Measurements from ENCODE around the gene CACNA2D3. TPM values are rescaled to one million over a fixed set of nuclear protein-coding genes. Genes with fewer than 3 reads are reported as not detected.

Gene CACNA2D3
- polyA plus RNA-seq, 1 donor = 0.97 TPM

DNA sequence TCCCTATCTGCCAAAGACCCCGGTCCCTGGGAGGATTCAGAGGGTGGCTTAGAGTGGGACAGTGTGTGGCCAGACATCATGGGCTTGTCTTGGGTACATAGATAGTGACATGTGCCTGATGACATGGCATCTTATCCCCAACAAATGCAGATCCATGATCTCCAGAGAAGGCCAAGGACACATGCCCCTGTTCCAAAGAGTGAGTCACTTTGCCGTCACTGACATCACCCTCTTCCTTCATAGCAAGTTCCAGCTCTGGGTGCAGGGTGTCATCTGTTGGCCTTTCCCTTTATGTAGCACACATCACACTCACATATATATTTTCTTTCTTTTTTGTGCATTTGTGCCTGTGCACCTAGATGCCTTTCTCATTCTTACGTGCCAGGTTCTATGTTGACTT, 455.0 kb downstream of the CACNA2D3 start:
- H3K9me3 ChIP-seq (ENCODE audit: control insufficient read depth, low read depth, low read length) = no peaks in the 10 kb centered on the region
- 100% methylated on average over 1 of the region's 3 CpGs for WGBS (ENCODE audit: insufficient coverage, low lambda C conversion rate)
- H3K4me3 ChIP-seq (ENCODE audit: low read length) = no peak overlapping the region
- H3K4me1 ChIP-seq (ENCODE audit: control insufficient read depth, insufficient read depth, low read length) = no peaks in the 10 kb centered on the region
- DNase-seq = no peak
- H3K36me3 ChIP-seq (ENCODE audit: control insufficient read depth, insufficient read depth, low read length) = no peaks in the 10 kb centered on the region
- H3K27ac ChIP-seq (ENCODE audit: low read length) = no peak overlapping the region
- no peaks in the 10 kb centered on the region for H3K27me3 ChIP-seq (ENCODE audit: control insufficient read depth, insufficient read depth, low read length)

DNA sequence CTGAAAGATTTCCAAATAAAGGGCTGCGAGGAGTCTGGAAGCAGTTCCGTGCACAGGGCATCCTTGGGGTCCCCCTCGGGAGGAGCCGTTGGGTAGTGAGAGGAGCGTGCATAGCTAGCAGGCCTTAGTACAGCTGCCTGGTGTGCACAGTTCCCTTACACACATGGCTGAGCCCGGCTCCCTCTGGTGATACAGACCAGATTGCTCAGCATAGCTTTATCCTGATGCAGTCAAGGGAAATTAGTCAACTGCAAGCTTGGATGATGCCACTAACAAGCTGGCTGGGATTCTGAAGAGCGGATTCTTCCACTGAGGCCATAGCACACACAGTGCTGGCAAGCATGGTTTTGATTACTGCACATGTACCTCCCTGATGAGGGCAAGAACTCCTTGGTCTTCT, 456.1 kb downstream of the CACNA2D3 start:
- Histone ChIP-seq H3K27ac (ENCODE audit: low read length) (no peak overlapping the region), H3K36me3 (ENCODE audit: control insufficient read depth, insufficient read depth, low read length) (no peaks in the 10 kb centered on the region), H3K27me3 (ENCODE audit: control insufficient read depth, insufficient read depth, low read length) (no peaks in the 10 kb centered on the region), H3K4me1 (ENCODE audit: control insufficient read depth, insufficient read depth, low read length) (no peaks in the 10 kb centered on the region), H3K9me3 (ENCODE audit: control insufficient read depth, low read depth, low read length) (no peaks in the 10 kb centered on the region), H3K4me3 (ENCODE audit: low read length) (no peak overlapping the region)
- no CpG with 5 or more reads among the region's 7 CpGs for WGBS (ENCODE audit: insufficient coverage, low lambda C conversion rate)
- no peak for DNase-seq

DNA sequence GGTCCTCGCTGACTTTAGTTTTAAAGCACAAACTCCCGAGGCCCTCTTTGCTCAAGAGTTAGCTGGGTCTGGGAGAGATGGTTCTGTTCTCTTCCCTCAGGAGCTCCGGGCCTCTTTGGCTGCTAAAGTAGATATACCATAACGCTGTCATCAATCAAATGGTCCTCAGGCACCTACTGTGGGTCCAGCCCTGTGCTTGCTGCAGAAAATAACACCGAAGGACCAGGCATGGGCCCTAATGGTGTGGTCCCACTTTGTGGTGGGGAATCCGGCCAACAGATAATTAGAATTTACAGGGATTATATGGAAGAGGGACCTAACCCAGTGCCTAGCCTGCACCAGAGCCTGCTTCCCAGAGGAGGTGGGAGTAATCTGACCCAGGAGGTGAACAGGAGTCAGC, 458.1 kb downstream of the CACNA2D3 start:
- no peak overlapping the region for H3K4me3 ChIP-seq (ENCODE audit: low read length)
- H3K4me1 ChIP-seq (ENCODE audit: control insufficient read depth, insufficient read depth, low read length) = no peaks in the 10 kb centered on the region
- no peaks in the 10 kb centered on the region for H3K27me3 ChIP-seq (ENCODE audit: control insufficient read depth, insufficient read depth, low read length)
- no peak for DNase-seq
- no peaks in the 10 kb centered on the region for H3K36me3 ChIP-seq (ENCODE audit: control insufficient read depth, insufficient read depth, low read length)
- H3K27ac ChIP-seq (ENCODE audit: low read length) = no peak overlapping the region
- no peaks in the 10 kb centered on the region for H3K9me3 ChIP-seq (ENCODE audit: control insufficient read depth, low read depth, low read length)
- 100% methylated on average over 2 of the region's 6 CpGs for WGBS (ENCODE audit: insufficient coverage, low lambda C conversion rate)

DNA sequence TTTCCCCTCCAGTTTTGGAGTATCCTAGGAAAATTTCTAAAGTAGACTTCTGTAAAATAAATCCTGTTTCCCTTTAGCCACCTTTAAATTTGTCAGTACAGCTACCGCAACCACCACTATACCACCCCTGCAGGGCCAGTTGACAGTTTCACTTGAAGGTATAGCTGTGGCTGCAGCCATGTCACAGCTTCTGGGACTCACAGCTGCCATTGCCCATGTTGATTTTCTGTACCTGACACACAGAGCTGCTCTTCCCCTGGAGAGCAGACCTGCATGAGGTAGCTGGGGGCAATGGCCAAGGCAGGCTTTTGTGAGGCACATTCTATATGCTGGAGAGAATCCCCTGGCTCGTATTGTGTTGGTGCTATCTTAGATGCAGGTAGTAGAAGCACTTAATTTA, 460.1 kb downstream of the CACNA2D3 start:
- no peak for DNase-seq
- H3K27ac ChIP-seq (ENCODE audit: low read length) = no peak overlapping the region
- H3K4me3 ChIP-seq (ENCODE audit: low read length) = no peak overlapping the region
- no peaks in the 10 kb centered on the region for H3K27me3 ChIP-seq (ENCODE audit: control insufficient read depth, insufficient read depth, low read length)
- H3K9me3 ChIP-seq (ENCODE audit: control insufficient read depth, low read depth, low read length) = no peaks in the 10 kb centered on the region
- WGBS (ENCODE audit: insufficient coverage, low lambda C conversion rate) = no CpG with 5 or more reads among the region's 2 CpGs
- no peaks in the 10 kb centered on the region for H3K36me3 ChIP-seq (ENCODE audit: control insufficient read depth, insufficient read depth, low read length)
- H3K4me1 ChIP-seq (ENCODE audit: control insufficient read depth, insufficient read depth, low read length) = no peaks in the 10 kb centered on the region

DNA sequence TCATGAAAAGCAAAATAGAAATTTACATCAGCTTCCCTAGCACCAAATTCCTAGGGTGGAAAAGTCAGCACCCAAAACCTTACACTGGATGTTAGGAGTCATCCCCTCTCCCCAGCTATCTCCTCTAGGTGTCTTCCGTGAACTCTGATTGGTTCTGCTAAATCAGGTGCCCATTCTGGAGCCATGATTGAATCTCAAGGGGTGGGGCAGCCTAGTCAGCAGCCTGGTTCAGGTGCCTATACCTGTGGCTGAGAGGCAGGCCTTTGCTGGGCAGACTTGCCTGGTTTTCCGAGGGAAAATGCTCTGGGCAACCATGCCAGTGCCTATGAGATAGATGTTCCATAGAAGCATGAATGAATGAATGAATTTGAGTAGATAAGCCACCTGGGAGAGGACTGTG, 468.8 kb downstream of the CACNA2D3 start:
- WGBS (ENCODE audit: insufficient coverage, low lambda C conversion rate) = no CpG with 5 or more reads among the region's 2 CpGs
- Histone ChIP-seq H3K27ac (ENCODE audit: low read length) (no peak overlapping the region), H3K9me3 (ENCODE audit: control insufficient read depth, low read depth, low read length) (no peaks in the 10 kb centered on the region), H3K36me3 (ENCODE audit: control insufficient read depth, insufficient read depth, low read length) (no peaks in the 10 kb centered on the region), H3K4me1 (ENCODE audit: control insufficient read depth, insufficient read depth, low read length) (no peaks in the 10 kb centered on the region), H3K27me3 (ENCODE audit: control insufficient read depth, insufficient read depth, low read length) (no peaks in the 10 kb centered on the region), H3K4me3 (ENCODE audit: low read length) (no peak overlapping the region)
- DNase-seq = no peak

DNA sequence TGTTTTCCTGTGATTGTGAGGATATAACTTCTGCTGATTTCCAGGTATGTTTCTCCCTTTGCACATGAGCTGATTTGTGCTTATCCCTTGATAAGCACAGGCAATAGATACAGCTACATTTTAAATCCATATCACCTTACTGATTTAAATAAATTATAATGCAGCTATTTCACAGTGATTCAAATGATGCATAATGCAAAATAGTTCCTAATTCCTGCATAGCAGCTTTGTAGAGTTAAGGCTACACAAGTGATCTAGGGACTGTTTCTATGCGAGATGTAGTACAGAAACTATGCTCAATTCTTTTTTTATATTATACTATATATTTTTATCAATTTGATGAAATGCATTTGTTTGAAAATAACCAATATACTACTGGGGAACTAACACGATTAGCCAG, 471.3 kb downstream of the CACNA2D3 start:
- Histone ChIP-seq H3K27ac (ENCODE audit: low read length) (no peak overlapping the region), H3K27me3 (ENCODE audit: control insufficient read depth, insufficient read depth, low read length) (no peaks in the 10 kb centered on the region), H3K36me3 (ENCODE audit: control insufficient read depth, insufficient read depth, low read length) (no peaks in the 10 kb centered on the region), H3K9me3 (ENCODE audit: control insufficient read depth, low read depth, low read length) (no peaks in the 10 kb centered on the region), H3K4me3 (ENCODE audit: low read length) (no peak overlapping the region), H3K4me1 (ENCODE audit: control insufficient read depth, insufficient read depth, low read length) (no peaks in the 10 kb centered on the region)
- DNase-seq = no peak
- 83% methylated on average over 1 of the region's 2 CpGs for WGBS (ENCODE audit: insufficient coverage, low lambda C conversion rate)

DNA sequence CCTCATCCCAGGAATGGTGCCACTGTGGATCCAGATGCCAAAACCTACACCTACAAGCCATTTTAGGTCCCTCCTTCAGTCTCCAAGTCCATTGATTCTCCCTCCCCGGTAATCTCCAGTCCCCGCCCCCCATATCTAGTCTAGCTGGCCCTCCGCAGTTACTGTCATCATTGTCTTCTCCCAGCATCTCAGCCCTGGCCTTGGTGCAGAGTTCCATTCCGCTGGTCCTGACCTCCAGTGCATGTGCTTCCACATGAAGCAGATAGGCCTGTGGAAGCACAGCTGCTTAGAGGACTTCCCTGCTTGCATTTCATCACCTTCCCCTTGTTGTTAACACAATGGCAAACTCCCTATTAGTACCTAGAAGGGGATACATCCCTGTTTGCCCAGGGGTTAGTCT, 473.7 kb downstream of the CACNA2D3 start:
- no CpG with 5 or more reads among the region's 4 CpGs for WGBS (ENCODE audit: insufficient coverage, low lambda C conversion rate)
- H3K4me1 ChIP-seq (ENCODE audit: control insufficient read depth, insufficient read depth, low read length) = no peaks in the 10 kb centered on the region
- H3K36me3 ChIP-seq (ENCODE audit: control insufficient read depth, insufficient read depth, low read length) = no peaks in the 10 kb centered on the region
- H3K27ac ChIP-seq (ENCODE audit: low read length) = no peak overlapping the region
- DNase-seq = no peak
- H3K4me3 ChIP-seq (ENCODE audit: low read length) = no peak overlapping the region
- peaks cover 2% of the 10 kb centered on the region for H3K27me3 ChIP-seq (ENCODE audit: control insufficient read depth, insufficient read depth, low read length)
- H3K9me3 ChIP-seq (ENCODE audit: control insufficient read depth, low read depth, low read length) = no peaks in the 10 kb centered on the region

DNA sequence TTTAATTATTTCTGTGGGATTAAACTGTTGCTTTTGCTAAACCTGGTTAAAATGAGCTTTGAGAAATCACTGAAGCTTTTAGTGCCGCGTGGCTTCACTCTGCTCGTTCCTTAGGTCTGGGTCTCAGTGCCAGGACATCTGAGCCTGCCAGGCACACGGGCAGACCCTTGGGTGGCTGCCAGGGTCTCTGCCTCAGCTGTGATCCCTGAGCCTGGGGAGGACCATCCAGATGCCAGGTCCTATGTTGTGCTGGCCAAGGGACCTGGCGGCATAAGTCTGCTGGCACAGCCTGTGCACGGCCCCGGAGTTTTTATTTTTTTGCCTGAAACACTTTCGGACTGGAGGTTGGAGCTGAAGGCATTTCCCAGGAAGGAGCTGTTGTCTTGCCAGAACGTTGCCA, 477.4 kb downstream of the CACNA2D3 start:
- no peak overlapping the region for H3K27ac ChIP-seq (ENCODE audit: low read length)
- H3K9me3 ChIP-seq (ENCODE audit: control insufficient read depth, low read depth, low read length) = no peaks in the 10 kb centered on the region
- H3K27me3 ChIP-seq (ENCODE audit: control insufficient read depth, insufficient read depth, low read length) = peaks cover 2% of the 10 kb centered on the region
- no peaks in the 10 kb centered on the region for H3K4me1 ChIP-seq (ENCODE audit: control insufficient read depth, insufficient read depth, low read length)
- no CpG with 5 or more reads among the region's 9 CpGs for WGBS (ENCODE audit: insufficient coverage, low lambda C conversion rate)
- no peaks in the 10 kb centered on the region for H3K36me3 ChIP-seq (ENCODE audit: control insufficient read depth, insufficient read depth, low read length)
- H3K4me3 ChIP-seq (ENCODE audit: low read length) = no peak overlapping the region
- DNase-seq = no peak

DNA sequence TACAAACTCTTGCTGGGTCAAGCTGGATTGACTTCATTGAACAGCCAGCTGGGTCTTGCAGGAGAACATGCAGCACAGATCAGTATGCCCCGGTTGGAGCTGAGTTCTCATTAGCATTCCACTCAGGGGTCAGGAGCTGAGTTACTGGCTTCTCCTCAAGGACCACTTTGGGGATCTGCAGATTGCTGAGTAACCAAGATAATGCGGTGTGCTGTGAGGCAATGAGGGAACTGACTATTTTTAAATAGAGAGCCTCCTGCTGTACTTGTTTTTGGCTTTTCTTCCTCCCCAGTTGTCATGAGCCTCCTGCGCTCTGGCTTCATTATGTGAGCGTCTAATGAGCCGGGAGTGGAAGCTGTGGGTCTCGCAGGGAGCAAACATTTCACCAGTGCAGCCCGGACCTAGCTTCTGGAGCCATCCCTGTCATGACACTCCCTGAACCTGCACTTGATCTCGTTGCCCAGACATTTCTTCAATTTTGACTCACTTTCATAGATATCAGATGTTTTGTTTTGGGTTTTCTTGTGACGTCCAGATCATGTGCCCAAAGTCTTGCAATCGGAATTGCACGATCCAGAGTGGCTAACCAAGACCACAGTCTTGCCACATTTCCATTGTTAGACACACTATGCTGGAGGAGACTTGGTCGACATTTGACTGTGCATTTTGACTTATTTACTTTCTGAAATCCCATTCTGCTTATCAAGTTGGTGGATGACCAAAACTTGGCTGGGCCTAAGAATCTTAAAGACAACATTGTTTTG, 478.3 kb downstream of the CACNA2D3 start:
- DNase-seq = no peak
- Histone ChIP-seq H3K27me3 (ENCODE audit: control insufficient read depth, insufficient read depth, low read length) (peaks cover 2% of the 10 kb centered on the region), H3K27ac (ENCODE audit: low read length) (no peak overlapping the region), H3K4me3 (ENCODE audit: low read length) (no peak overlapping the region), H3K9me3 (ENCODE audit: control insufficient read depth, low read depth, low read length) (no peaks in the 10 kb centered on the region), H3K36me3 (ENCODE audit: control insufficient read depth, insufficient read depth, low read length) (no peaks in the 10 kb centered on the region), H3K4me1 (ENCODE audit: control insufficient read depth, insufficient read depth, low read length) (no peaks in the 10 kb centered on the region)
- 100% methylated on average over 2 of the region's 12 CpGs for WGBS (ENCODE audit: insufficient coverage, low lambda C conversion rate)

DNA sequence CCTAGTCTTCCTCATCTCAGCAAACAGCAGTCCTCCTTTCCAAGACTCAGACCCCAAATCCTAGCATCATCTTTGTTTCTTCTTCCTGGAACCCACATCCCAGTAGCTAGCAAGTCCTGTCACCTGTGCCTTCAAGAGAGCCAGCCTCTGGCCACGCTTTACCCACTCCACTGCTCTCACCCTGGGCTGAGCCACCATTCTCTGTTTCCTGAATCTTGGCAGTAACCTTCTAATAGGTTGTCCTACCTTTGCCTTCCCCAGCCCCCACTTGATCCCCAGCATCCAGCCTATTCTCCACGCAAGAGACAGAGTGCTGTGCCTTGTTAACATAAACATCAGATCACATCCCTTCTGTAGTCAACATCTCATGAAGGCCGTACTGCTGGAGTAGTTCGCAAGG, 482.1 kb downstream of the CACNA2D3 start:
- Histone ChIP-seq H3K9me3 (ENCODE audit: control insufficient read depth, low read depth, low read length) (no peaks in the 10 kb centered on the region), H3K27ac (ENCODE audit: low read length) (no peak overlapping the region), H3K4me3 (ENCODE audit: low read length) (no peak overlapping the region), H3K27me3 (ENCODE audit: control insufficient read depth, insufficient read depth, low read length) (no peaks in the 10 kb centered on the region), H3K4me1 (ENCODE audit: control insufficient read depth, insufficient read depth, low read length) (no peaks in the 10 kb centered on the region), H3K36me3 (ENCODE audit: control insufficient read depth, insufficient read depth, low read length) (no peaks in the 10 kb centered on the region)
- DNase-seq = no peak
- WGBS (ENCODE audit: insufficient coverage, low lambda C conversion rate) = no CpG with 5 or more reads among the region's 4 CpGs

DNA sequence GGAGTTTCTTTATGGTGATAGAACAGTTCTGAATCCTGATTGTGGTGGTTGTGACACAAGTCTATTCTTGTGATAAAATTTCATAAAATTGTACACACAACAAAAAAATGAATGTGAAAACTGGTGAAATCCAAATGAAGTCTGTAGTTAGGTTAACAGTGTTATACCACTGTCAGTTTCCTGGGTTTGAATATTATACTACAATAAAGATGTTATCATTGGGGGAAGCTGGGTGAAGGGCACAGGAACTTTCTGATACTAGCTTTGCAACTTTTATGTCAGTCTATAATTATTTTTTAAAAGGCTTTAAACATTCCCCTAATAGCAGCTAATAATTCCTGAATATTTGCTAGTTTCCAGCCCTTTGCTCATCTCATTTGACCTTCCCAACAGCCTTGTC, 485.7 kb downstream of the CACNA2D3 start:
- Histone ChIP-seq H3K36me3 (ENCODE audit: control insufficient read depth, insufficient read depth, low read length) (no peaks in the 10 kb centered on the region), H3K9me3 (ENCODE audit: control insufficient read depth, low read depth, low read length) (no peaks in the 10 kb centered on the region), H3K4me1 (ENCODE audit: control insufficient read depth, insufficient read depth, low read length) (no peaks in the 10 kb centered on the region), H3K27ac (ENCODE audit: low read length) (no peak overlapping the region), H3K27me3 (ENCODE audit: control insufficient read depth, insufficient read depth, low read length) (no peaks in the 10 kb centered on the region), H3K4me3 (ENCODE audit: low read length) (no peak overlapping the region)
- no peak for DNase-seq
